LoVo (cell line): ENCODE data around the gene OR4F6.

ENCODE experiments used
- DNase-seq: peaks from one replicate; pipeline ENCODE4 v3.0.0-alpha.2; 2016; ENCODE audit warnings: low spot score

Gene OR4F6

DNA sequence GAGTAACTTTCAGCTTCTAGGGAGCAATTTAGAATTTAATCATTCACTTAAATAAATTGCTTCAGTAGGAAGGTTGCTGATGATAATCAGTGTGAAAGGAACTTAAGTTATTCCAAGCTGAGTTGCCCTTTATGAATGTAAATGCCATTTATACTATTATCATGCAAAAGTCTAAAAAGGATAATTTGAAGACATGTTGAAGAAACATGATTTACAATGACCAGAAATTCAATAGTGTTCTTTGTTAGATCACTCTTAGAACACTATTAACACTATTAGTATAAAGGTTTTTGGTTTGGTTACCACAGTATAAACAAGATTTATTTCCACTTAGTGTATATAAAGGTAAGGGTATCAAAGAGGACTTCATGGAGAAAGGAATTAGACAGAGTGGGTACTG, 1.6 kb downstream of the OR4F6 start:
- DNase-seq = no peak

DNA sequence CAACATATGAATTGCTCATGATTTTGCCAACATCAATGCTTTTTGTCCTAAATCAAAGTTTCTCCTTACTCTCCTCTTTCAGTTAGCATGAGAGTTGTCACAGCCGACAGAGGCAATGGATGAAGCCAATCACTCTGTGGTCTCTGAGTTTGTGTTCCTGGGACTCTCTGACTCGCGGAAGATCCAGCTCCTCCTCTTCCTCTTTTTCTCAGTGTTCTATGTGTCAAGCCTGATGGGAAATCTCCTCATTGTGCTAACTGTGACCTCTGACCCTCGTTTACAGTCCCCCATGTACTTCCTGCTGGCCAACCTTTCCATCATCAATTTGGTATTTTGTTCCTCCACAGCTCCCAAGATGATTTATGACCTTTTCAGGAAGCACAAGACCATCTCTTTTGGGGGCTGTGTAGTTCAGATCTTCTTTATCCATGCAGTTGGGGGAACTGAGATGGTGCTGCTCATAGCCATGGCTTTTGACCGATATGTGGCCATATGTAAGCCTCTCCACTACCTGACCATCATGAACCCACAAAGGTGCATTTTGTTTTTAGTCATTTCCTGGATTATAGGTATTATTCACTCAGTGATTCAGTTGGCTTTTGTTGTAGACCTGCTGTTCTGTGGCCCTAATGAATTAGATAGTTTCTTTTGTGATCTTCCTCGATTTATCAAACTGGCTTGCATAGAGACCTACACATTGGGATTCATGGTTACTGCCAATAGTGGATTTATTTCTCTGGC, 2.5 kb downstream of the OR4F6 start:
- DNase-seq = no peak

GRCh38 chr15:101807345-101807945, 4.1 kb downstream of the OR4F6 start:
- DNase-seq = no peak

DNA sequence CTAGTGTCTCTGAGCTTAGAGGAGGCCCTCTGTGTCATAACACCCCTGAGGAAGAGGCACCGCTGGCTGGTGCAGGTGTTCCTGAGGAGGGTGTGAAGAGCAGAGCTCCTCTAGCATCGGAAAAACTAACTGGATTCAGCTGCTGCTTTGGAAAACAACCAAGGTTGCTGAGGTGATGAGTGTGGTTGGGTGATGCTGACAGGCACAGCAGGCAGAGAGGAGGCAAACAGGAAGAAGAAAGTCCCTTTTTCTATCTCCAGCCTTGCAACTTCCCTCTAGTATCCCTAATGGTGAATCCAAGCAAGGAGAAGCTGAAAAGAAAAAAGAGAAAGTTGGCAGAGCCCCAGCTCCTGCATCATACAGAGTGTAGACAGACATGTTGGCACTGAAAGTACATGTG, 4.9 kb downstream of the OR4F6 start:
- no peak for DNase-seq

DNA sequence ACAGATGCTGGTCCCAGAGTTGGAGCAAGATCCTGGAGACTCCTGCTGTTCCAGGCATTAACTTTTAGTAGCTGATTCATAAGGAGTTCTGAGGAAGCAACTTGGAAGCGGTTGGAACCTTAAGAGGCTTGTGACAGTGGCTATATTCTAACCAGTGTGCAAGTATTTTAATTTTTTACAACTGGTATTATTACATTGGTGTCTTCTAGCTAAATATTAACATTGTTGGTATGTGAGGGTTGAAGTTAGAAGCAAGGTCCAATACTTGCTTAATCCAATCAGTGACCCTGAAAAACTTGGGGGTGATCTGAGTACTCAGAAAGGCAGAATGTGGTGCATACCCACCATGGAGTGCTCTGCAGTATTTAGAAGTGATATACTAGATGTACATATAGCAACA, 7.1 kb downstream of the OR4F6 start:
- no peak for DNase-seq

GRCh38 chr15:101810876-101811275, 7.6 kb downstream of the OR4F6 start:
- no peak for DNase-seq

GRCh38 chr15:101811902-101812301, 8.6 kb downstream of the OR4F6 start, which contains the start of gene OR4F15:
Gene OR4F15, plus strand, starts transcription at chr15:101812202. Its CDS starts 5,985 bp downstream, at chr15:101818187.
- DNase-seq = no peak

DNA sequence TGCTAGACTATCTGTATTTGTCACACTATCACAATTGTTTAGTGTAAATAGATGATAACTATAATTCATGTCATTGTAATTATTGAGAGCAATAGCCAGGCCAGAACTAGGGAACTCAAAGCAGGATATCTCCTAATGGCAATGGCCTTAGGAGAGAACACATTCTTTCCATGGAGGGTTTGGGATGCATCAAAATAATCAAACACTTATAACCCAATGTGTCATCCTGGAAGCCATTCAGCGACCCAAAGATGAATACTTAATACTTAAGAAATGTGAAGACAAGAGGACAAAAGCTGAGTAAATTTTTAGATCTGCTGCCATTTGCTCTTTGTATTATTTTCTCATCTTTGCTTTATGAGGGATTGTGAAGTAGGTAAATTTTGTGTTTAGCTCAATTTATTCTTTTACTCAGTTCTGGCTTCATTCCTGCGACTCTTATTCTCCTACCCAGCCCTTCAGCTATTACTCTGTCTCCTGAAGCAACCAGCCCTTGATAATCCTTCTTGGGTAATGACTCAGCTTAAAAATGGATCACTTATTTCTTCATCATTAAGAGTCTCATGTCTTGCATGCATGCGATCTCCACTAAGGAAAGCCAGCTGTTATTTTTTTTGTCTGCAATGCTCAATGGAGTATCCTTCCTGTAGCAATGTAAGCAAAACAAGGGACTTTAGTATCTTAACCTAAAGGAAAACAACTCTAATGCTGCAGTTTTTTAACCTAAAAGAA, 10.7 kb downstream of the OR4F6 start:
- no peak for DNase-seq

GRCh38 chr15:101820781-101821180, 17.5 kb downstream of the OR4F6 start:
- DNase-seq = no peak

- DNase-seq = no peak
Measured at GRCh38 chr15:101827257-101827656, 23.9 kb downstream of the OR4F6 start.

GRCh38 chr15:101828774-101829173, 25.5 kb downstream of the OR4F6 start:
- no peak for DNase-seq

DNA sequence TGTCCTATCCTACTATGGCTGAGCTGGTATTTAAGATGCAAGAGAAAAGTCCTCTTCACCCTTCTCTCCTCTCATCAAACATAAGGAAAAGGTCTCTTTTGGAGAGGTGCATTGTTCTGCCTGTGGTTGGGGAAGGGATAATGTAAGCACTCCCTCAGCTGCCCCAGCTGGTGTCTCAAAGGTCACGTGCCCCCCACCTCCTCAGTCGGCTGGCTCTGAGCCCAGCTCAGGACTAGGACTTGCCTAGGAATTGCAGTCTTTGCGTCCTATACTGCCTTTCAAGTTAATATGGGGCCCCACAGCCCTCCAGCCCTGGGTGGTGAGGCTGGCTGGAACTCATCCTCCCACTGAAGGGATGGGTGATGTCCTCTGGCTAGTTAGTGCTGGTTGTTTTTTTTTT, 38.3 kb downstream of the OR4F6 start:
- DNase-seq = no peak

DNA sequence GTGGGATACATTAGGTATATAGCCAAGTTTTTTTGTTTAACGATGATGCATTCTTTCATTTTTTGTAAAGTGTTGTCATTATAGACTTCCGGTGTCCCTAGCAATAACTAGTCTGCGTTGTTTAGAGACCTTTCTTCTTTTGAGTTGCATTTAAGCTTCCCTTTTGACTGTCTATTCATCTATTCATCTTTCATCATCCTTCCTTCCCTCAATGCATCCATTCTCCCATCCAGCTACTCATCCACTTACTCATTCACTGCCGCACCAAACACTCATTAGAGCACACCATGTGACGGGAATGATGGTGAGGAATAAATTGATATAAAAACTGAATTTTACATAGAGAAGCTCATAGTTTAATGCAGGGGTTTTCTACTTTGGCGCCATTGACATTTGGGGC, 41.6 kb downstream of the OR4F6 start:
- no peak for DNase-seq

DNA sequence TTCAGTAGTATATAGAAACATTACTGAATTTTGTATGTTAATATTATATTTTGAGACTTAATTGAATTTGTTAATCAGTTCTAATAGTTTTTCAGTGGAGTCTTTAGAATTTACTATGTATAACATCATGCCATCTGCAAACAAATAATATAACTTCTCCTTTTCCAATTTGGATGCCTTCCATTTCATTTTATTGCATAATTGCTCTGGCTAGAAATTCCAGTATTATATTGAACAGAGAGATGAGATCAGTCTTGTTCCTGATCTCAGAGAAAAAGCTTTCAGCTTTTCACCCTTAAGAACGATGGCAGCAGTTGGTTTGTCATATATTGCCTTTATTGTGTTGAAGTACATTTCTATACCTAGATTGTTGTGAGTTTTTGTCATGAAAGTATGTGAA, 49.0 kb downstream of the OR4F6 start:
- DNase-seq = no peak
